GM21529 (cell line): Measurements from ENCODE around the gene ACIN1.
A peak's percentile ranks its signal among the peaks of the same experiment; 100 is the strongest.
"Not testable (repeated sequence)": the region's sequence is repeated elsewhere in the genome, so short reads cannot be mapped to it uniquely, and the experiment has no call there.

Source experiments
- ATAC-seq: cut with Tn5 transposase; IDR thresholded peaks from one replicate; pipeline ENCODE4 v1.9.1; 2021; ENCODE audit not compliant: unreplicated experiment

ACIN1 gene

GRCh38 chr14:23020143-23021128 lies 74.5 kb downstream of the ACIN1 start:
- ATAC-seq: no peak

DNA sequence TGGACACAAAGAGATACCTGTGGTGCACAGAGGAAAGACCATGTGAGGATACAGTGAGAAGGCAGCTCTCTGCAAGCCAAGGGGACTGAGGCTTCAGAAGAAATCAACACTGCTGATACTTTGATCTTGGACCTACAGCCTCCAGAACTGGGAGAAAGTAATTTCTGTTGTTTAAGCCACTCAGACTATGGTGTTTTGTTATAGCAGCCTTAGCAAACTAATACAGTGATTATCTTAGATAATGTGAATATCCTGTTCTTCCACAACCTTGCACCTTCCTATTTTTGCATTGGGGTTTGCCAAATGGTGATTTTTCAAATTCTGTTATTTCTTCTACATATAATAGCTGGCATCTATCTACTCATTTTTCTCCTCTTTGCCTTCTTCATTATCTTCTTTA lies 76.8 kb downstream of the ACIN1 start:
- no peak for ATAC-seq

DNA sequence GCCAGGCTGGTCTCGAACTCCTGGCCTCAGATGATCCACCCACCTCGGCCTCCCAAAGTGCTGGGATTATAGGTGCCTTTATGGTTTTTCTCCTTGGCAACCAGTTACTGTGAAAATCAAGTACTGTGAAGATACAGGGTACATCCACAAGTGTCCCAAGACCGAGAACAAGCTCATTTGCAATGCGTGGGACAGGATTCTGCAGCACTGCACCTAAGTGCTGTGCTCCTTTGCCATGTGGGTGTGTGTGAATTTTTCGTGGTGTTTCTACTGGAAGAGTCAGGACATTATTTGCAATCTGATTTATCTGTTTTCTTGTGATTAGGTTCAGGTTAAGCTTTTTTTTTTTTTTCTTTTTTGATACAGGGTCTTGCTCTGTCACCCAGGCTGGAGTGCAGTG lies 77.8 kb downstream of the ACIN1 start:
- no peak for ATAC-seq

DNA sequence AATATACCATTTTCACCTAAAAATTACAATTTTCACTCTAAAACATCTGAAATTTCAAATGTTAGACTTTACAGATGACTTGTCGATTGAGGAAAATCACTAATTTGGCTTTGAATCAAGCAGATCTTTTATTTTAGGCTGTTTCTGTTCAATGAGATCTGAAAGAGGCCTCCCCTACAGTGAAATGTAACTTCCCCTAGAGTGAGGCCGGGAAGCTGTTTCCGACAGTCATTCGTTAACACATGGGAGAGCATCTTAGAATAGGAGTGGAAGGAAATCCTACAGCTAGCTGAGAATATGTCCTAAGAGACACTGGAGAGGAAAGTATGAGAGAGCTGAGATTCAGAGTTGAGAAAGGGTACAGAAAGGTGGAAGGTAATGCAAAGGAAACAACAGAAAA lies 79.3 kb downstream of the ACIN1 start:
- no peak for ATAC-seq

- ATAC-seq: not testable (repeated sequence)
These were observed 81.2 kb downstream of the ACIN1 start for GRCh38 chr14:23013749-23014054.

DNA sequence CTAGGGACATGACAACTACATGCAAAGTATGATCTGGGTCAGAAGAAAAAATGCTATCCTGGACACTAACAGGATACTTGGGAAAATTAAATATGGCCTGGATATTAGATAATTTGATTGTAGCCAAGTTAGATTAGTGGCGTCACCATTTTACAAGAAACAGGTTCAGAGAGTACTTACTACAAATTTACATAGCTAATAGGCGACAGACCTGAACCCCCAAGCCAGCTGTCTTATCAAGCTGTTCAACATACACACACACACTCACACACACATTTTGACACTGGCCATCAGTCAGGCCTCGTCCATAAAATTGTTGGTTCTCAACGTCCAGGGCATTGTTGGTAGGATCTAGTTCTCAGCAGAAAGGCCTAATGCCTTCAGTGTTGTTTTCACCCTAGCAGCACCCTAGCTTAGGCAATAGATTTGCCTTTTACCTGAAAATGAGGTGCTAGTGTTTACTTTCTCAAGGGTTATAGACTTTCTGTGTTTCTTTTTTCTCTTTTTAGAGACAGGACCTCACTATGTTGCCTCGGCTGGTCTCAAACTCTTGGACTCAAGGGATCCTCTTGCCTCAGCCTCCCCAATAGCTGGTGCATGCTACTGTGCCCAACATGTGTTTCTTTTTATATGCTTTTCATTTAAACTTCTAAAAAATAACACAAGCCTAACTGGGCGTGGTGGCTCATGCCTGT lies 81.7 kb downstream of the ACIN1 start:
- ATAC-seq: no peak

- ATAC-seq: peak; percentile 24
These were observed 84.8 kb downstream of the ACIN1 start, which contains the start of gene C14orf93 for GRCh38 chr14:23009939-23010726. C14orf93 (minus strand) TSS chr14:23010143; CDS start chr14:22999023, 11,120 bp downstream.

DNA sequence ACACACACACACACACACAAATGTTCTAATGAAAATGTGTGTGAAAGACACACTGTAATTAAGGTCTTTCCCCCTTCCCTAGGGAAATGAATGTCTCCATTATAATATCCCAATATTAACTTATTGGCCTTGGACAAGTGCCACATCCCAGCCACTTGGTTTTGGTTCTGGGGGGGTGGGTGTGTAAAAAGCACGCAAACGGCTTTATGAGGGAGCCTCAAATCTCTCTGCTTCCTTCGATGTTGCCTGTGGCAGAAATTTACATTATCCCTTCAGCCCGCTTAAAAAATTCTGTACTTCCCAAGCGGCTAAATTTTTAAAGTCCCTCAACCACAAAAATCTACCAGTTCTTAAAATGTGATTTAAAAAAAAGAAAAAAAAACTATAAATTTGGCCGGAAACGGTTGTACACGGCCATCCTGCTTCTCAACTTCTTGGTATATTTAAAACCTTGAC lies 85.4 kb downstream of the ACIN1 start:
- no peak for ATAC-seq

- no peak for ATAC-seq
These were observed 86.1 kb downstream of the ACIN1 start for GRCh38 chr14:23008831-23009230.
